Transverse colon (tissue), 4 donors: ENCODE measurements around the gene CAPN9. TPM values are rescaled to one million over a fixed set of nuclear protein-coding genes. Genes with fewer than 3 reads are reported as not detected.

Experiments used
- DNase-seq: peaks from one replicate; pipeline ENCODE4 v3.0.0-alpha.2; 2019
- H3K27ac ChIP-seq, 4 donors: fragments of 200-600 bp; sonication (generic); 2 replicates each; pipeline ENCODE4 v1.5.1; 2016 to 2018; ENCODE audit warnings: inconsistent platforms in 4 of 4
- H3K27me3 ChIP-seq: fragments of 200-600 bp; sonication (generic); 2 replicates; pipeline ENCODE4 v1.5.1; 2017; ENCODE audit warnings: inconsistent platforms
- H3K36me3 ChIP-seq, 4 donors: fragments of 200-600 bp; sonication (generic); 2 replicates each; pipeline ENCODE4 v1.5.1; 2017 to 2019; ENCODE audit warnings: inconsistent platforms in 4 of 4
- H3K4me1 ChIP-seq, 4 donors: fragments of 200-600 bp; sonication (generic); 2 replicates each; pipeline ENCODE4 v1.5.1; 2017 to 2020; ENCODE audit warnings: inconsistent platforms in 4 of 4
- H3K4me3 ChIP-seq, 4 donors: fragments of 200-600 bp; sonication (generic); 1 replicate in 1 of 4; 2 replicates in 3 of 4; pipeline versions ENCODE4 v1.5.1 to v1.6.1; 2017 to 2019; ENCODE audit warnings: inconsistent platforms in 4 of 4
- H3K9me3 ChIP-seq, 2 donors: fragments of 200-600 bp; sonication (generic); 2 replicates each; pipeline ENCODE4 v1.5.1; 2017 to 2019; ENCODE audit warnings: inconsistent platforms in 2 of 2
- CTCF ChIP-seq, 5 experiments: fragments of 200-600 bp in 3 of 5; fragments of 450-650 bp in 2 of 5; sonication (generic) in 3 of 5; IDR thresholded peaks; 1 replicate in 2 of 5; 2 replicates in 3 of 5; pipeline ENCODE4 v1.5.1; 2016 to 2017; ENCODE audit warnings: antibody characterized with exemption in 5 of 5, inconsistent platforms in 3 of 5, mild to moderate bottlenecking in 2 of 5, moderate library complexity in 1 of 5
- EP300 ChIP-seq: sonication (generic); formaldehyde crosslinking; IDR thresholded peaks from one replicate; pipeline ENCODE4 v1.6.1; 2017; ENCODE audit warnings: antibody characterized with exemption, low read depth
- POLR2A ChIP-seq: fragments of 450-650 bp; IDR thresholded peaks from one replicate; pipeline ENCODE4 v1.6.1; 2016; ENCODE audit warnings: antibody characterized with exemption, mild to moderate bottlenecking, moderate library complexity
- POLR2AphosphoS5 ChIP-seq, 3 donors: sonication (generic); formaldehyde crosslinking; IDR thresholded peaks; one replicate each; pipeline ENCODE4 v1.6.1; 2016; ENCODE audit warnings: antibody characterized with exemption in 3 of 3
- WGBS, 2 donors: methylation state at CpG; one replicate each; pipeline ENCODE4 v1.1.5; 2018; ENCODE audit warnings: low coverage in 1 of 2; 5-methylcytosine and 5-hydroxymethylcytosine counted together
- in situ Hi-C, 4 donors: fragments of 200-750 bp; cut with MboI; loops; one replicate each; pipeline versions ENCODE4 v1.15.0 to v1.15.1; 2017; ENCODE audit warnings: low sequenced_read_pairs in 3 of 4, low pct_ligation_motif_present in 1 of 4, low pct_unique_long_range_greater_than_20kb in 1 of 4
- intact Hi-C: fragments of 100-400 bp; cut with DNase I; formaldehyde crosslinking; loops from one replicate; pipeline ENCODE4 v1.15.1; 2023; ENCODE audit warnings: low total_unique reads
- total RNA-seq, 4 donors: library from RNA; depleted of rRNA; stranded (reverse); fragments of >200 nt; gene quantifications; one replicate each; pipeline ENCODE4 v1.1.0, GENCODE V29; 2016

CAPN9 gene
- total RNA-seq, 4 donors from 2014 or later, result 26.3 to 59.9 (median 32.7) TPM

- H3K9me3 ChIP-seq, result no peaks in the 10 kb centered on the region
- H3K4me3 ChIP-seq, result no peak overlapping the region
- intact Hi-C loops (no loop called here), in situ Hi-C loops (no loop called here)
- H3K27ac ChIP-seq, result peak overlapping the region in 1 of 4 donors; percentile 28
- no peaks in the 10 kb centered on the region for H3K36me3 ChIP-seq
- WGBS, 2 donors, result 69 to 83% methylated on average over 4 to 22 of the region's 22 CpGs
- no peak for DNase-seq
- TF ChIP-seq POLR2AphosphoS5 (IDR thresholded peaks at IDR 0.05) (no peak), POLR2A (no peak), CTCF (IDR thresholded peaks at IDR 0.05) (no peak)
- H3K4me1 ChIP-seq, result peaks cover 0 to 12% (median 4%) of the 10 kb centered on the region in 4 donors
- no peaks in the 10 kb centered on the region for H3K27me3 ChIP-seq
These were observed 39.2 kb upstream of the CAPN9 start for GRCh38 chr1:230707732-230708630.

GRCh38 chr1:230708631-230709580 is 38.3 kb upstream of the CAPN9 start:
- intact Hi-C loops, result no loop called here
- 56 to 62% methylated on average over 3 to 16 of the region's 16 CpGs for WGBS, 2 donors
- DNase-seq, result peak; percentile 89
- Histone ChIP-seq H3K27ac (peak overlapping the region; percentile 44 to 67 (median 59)), H3K27me3 (no peaks in the 10 kb centered on the region), H3K36me3 (no peaks in the 10 kb centered on the region), H3K9me3 (no peaks in the 10 kb centered on the region), H3K4me1 (peaks cover 0 to 18% (median 8%) of the 10 kb centered on the region in 4 donors), H3K4me3 (no peak overlapping the region)
- peak; percentile 29 for TF ChIP-seq EP300
- TF ChIP-seq POLR2AphosphoS5 (IDR thresholded peaks at IDR 0.05), result peak in 2 of 3 donors; percentile 43 to 63
- TF ChIP-seq CTCF (IDR thresholded peaks at IDR 0.05), result no peak
- peak; percentile 23 for TF ChIP-seq POLR2A
- in situ Hi-C loops, result no loop called here

- DNase-seq, result no peak
- intact Hi-C loops, result no loop called here
- no peaks in the 10 kb centered on the region for H3K27me3 ChIP-seq
- H3K4me3 ChIP-seq, result no peak overlapping the region
- H3K36me3 ChIP-seq, result no peaks in the 10 kb centered on the region
- H3K9me3 ChIP-seq, result no peaks in the 10 kb centered on the region
- H3K27ac ChIP-seq, result no peak overlapping the region
- in situ Hi-C loops, result no loop called here
- WGBS, 2 donors, result 80 to 88% methylated on average over 2 to 14 of the region's 18 CpGs
- peaks cover 0 to 26% (median 14%) of the 10 kb centered on the region in 4 donors for H3K4me1 ChIP-seq
- TF ChIP-seq EP300, result no peak
- no peak for TF ChIP-seq POLR2AphosphoS5 (IDR thresholded peaks at IDR 0.05)
- no peak for TF ChIP-seq POLR2A
- TF ChIP-seq CTCF (IDR thresholded peaks at IDR 0.05), result no peak
These were observed 37.3 kb upstream of the CAPN9 start for GRCh38 chr1:230709619-230710542.
